ENCODE results near the gene AP1G2.
A peak's percentile ranks its signal among the peaks of the same experiment; 100 is the strongest.

Gene AP1G2

GRCh38 chr14:23545740-23546365 lies 21.7 kb downstream of the AP1G2 start:
- no peaks in the 10 kb centered on the region for H3K27me3 ChIP-seq (ENCODE audit: insufficient read depth, poor library complexity, severe bottlenecking)
- H3K27ac ChIP-seq (replicated peaks): no peak overlapping the region
- no peak for DNase-seq (ENCODE audit: low read depth in 1 of 2, low spot score in 1 of 2)
- H3K4me3 ChIP-seq (replicated peaks; ENCODE audit: insufficient read depth, low read length): no peak overlapping the region
- TF ChIP-seq GABPA (IDR thresholded peaks at IDR 0.05; ENCODE audit: low read depth) (no peak), REST (IDR thresholded peaks at IDR 0.05; ENCODE audit: insufficient replicate concordance, low read depth) (no peak), SPI1 (IDR thresholded peaks at IDR 0.05; ENCODE audit: borderline replicate concordance, low read depth) (no peak), POLR2AphosphoS5 (IDR thresholded peaks at IDR 0.05; ENCODE audit: low read depth) (no peak), CTCF (IDR thresholded peaks at IDR 0.05; ENCODE audit: insufficient read depth, low read length) (no peak)

- Histone ChIP-seq H3K4me3 (replicated peaks; ENCODE audit: insufficient read depth, low read length) (no peak overlapping the region), H3K27me3 (ENCODE audit: insufficient read depth, poor library complexity, severe bottlenecking) (no peaks in the 10 kb centered on the region), H3K27ac (replicated peaks) (no peak overlapping the region)
- TF ChIP-seq GABPA (IDR thresholded peaks at IDR 0.05; ENCODE audit: low read depth): no peak
- no peak for TF ChIP-seq REST (IDR thresholded peaks at IDR 0.05; ENCODE audit: insufficient replicate concordance, low read depth)
- DNase-seq (ENCODE audit: low read depth in 1 of 2, low spot score in 1 of 2): peak in 1 of 2 experiments; percentile 40
These were observed 22.8 kb downstream of the AP1G2 start for GRCh38 chr14:23544511-23545447.

- TF ChIP-seq POLR2AphosphoS5 (IDR thresholded peaks at IDR 0.05; ENCODE audit: low read depth): no peak
- TF ChIP-seq SPI1 (IDR thresholded peaks at IDR 0.05; ENCODE audit: borderline replicate concordance, low read depth): no peak
- TF ChIP-seq REST (IDR thresholded peaks at IDR 0.05; ENCODE audit: insufficient replicate concordance, low read depth): no peak
- no peak for TF ChIP-seq CTCF (IDR thresholded peaks at IDR 0.05; ENCODE audit: insufficient read depth, low read length)
- TF ChIP-seq GABPA (IDR thresholded peaks at IDR 0.05; ENCODE audit: low read depth): no peak
- Histone ChIP-seq H3K27ac (replicated peaks) (no peak overlapping the region), H3K27me3 (ENCODE audit: insufficient read depth, poor library complexity, severe bottlenecking) (no peaks in the 10 kb centered on the region), H3K4me3 (replicated peaks; ENCODE audit: insufficient read depth, low read length) (no peak overlapping the region)
- DNase-seq (ENCODE audit: low read depth in 1 of 2, low spot score in 1 of 2): no peak
These were observed 24.2 kb downstream of the AP1G2 start for GRCh38 chr14:23543403-23543802.
